H1 (cell line): ENCODE data around the gene RBM45. TPM values are rescaled to one million over a fixed set of nuclear protein-coding genes. Genes with fewer than 3 reads are reported as not detected.

ENCODE experiments used
- GABPA ChIP-seq: IDR thresholded peaks from 2 replicates; pipeline ENCODE4 v1.6.1; 2011; ENCODE audit warnings: mild to moderate bottlenecking, low read length, moderate library complexity, borderline replicate concordance; ENCODE audit not compliant: insufficient read depth
- polyA plus RNA-seq, 7 experiments: library from polyadenylated mRNA; depleted of rRNA in 3 of 7; stranded (reverse) in 5 of 7; unstranded in 2 of 7; fragments of >200 nt in 5 of 7; fragments of 200-250 nt in 2 of 7; gene quantifications; 1 replicate in 5 of 7; 2 replicates in 1 of 7; 4 replicates in 1 of 7; pipeline versions ENCODE4 v1.2.1 to v1.2.3, GENCODE V29; 2011 to 2013; ENCODE audit warnings: missing spikeins in 2 of 7, mixed read lengths in 2 of 7
- small RNA-seq: library from polyadenylated mRNA; stranded (forward); fragments of <200 nt; extraction: miRNeasy Mini kit (QIAGEN cat#:217004); gene quantifications from one replicate; pipeline ENCODE3, GENCODE V24; 2013; ENCODE audit not compliant: insufficient read depth
- total RNA-seq: library from RNA; stranded (reverse); fragmentation: NEBNext Ultra II Directional; extraction: Animal tissue kit (Norgen Biotek cat#: 25700); gene quantifications from 2 replicates; pipeline ENCODE4 v1.2.1, GENCODE V29; 2021

Gene RBM45
- total and polyA plus RNA-seq, 2 of the 8 experiments (the other 6 are each of a cell fraction or from before 2014, with no cell fraction given): 4.7 to 10.4 TPM

- no peak for TF ChIP-seq GABPA
Observed at GRCh38 chr2:178177066-178177679, 64.9 kb downstream of the RBM45 start (continued).

Small RNA genes within 50 kb of the gene (small RNA-seq; reads per million reads assigned to genes)
- gene AC011998.1: not detected
- gene RNU5E-9P: not detected

Other genes with a start within 250 kb of the RBM45 start
- 0.19 and 0.36 TPM in 2 replicates for gene PDE11A, start 39.7 kb upstream of the RBM45 start, total RNA-seq
- gene PDE11A, start 39.7 kb upstream of the RBM45 start, polyA plus RNA-seq (2011; rRNA removed): 0.23 and 0.24 TPM in 2 replicates
- gene OSBPL6, start 82.1 kb downstream of the RBM45 start, total RNA-seq: 5.6 and 7.2 TPM in 2 replicates
- gene OSBPL6, start 82.1 kb downstream of the RBM45 start, polyA plus RNA-seq (2011; rRNA removed): 1.5 and 1.7 TPM in 2 replicates